ENCODE data around the gene ARMC5.

DNA sequence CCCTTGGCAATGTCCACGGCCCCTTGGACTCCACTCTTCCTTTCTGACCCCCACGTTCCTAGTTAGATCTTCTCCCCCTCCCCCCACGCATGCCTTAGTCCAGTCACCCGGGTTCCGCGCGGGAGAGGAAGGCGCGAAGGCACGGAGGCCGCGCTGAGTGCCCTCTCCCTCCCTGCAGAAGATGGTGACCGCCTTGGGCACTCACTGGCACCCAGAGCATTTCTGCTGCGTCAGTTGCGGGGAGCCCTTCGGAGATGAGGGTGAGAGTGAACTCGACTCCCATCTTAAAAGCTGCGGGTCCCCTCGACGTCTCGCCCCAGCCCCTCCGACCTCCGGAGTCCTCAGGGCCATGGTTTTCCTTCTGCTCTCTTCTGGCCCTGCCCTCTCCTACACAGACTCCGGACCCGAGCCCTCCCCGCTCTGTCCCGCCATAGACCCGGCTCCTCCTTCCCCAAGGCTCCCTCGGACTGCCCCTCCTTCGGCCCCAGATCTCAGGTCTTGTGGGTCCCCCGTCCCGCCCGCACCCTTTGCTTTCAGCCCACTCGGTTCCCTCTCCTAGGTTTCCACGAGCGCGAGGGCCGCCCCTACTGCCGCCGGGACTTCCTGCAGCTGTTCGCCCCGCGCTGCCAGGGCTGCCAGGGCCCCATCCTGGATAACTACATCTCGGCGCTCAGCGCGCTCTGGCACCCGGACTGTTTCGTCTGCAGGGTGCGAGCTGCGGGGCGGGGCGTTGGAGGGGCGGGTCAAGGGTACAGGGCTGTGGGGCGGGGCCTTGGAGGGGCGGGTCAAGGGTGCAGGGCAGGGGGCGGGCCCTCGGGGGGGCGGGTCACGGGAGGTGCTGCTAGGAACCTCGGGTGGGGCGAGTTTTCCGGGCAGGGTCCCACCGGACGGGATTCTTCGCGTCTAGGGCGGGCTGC lies 17.3 kb downstream of the ARMC5 start:
- TF ChIP-seq, protein P1, sequence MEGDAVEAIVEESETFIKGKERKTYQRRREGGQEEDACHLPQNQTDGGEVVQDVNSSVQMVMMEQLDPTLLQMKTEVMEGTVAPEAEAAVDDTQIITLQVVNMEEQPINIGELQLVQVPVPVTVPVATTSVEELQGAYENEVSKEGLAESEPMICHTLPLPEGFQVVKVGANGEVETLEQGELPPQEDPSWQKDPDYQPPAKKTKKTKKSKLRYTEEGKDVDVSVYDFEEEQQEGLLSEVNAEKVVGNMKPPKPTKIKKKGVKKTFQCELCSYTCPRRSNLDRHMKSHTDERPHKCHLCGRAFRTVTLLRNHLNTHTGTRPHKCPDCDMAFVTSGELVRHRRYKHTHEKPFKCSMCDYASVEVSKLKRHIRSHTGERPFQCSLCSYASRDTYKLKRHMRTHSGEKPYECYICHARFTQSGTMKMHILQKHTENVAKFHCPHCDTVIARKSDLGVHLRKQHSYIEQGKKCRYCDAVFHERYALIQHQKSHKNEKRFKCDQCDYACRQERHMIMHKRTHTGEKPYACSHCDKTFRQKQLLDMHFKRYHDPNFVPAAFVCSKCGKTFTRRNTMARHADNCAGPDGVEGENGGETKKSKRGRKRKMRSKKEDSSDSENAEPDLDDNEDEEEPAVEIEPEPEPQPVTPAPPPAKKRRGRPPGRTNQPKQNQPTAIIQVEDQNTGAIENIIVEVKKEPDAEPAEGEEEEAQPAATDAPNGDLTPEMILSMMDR (IDR thresholded peaks at IDR 0.05): no peak
- peak; percentile 67 for TF ChIP-seq EZH2phosphoT487 (IDR thresholded peaks at IDR 0.05)
- peak; percentile 87 for TF ChIP-seq EZH2 (IDR thresholded peaks at IDR 0.05)
